GM23338 (cell line): ENCODE data around the gene IGFLR1. TPM values are rescaled to one million over a fixed set of nuclear protein-coding genes. Genes with fewer than 3 reads are reported as not detected.

ENCODE experiments used
- POLR2AphosphoS5 ChIP-seq: IDR thresholded peaks from 2 replicates; pipeline ENCODE4 v1.6.1; 2016; ENCODE audit warnings: antibody characterized with exemption, low read depth
- STAT1 ChIP-seq: IDR thresholded peaks from one replicate; pipeline ENCODE4 v1.6.1; 2016; ENCODE audit warnings: antibody characterized with exemption; ENCODE audit not compliant: unreplicated experiment
- ZNF331 ChIP-seq: fragments of 250-450 bp; sonication (Bioruptor Pico); IDR thresholded peaks from 2 replicates; pipeline ENCODE4 v1.5.0; 2020; ENCODE audit warnings: low read depth, mild to moderate bottlenecking, moderate library complexity
- ZNF462 ChIP-seq: fragments of 250-450 bp; sonication (Bioruptor Pico); IDR thresholded peaks from 2 replicates; pipeline ENCODE4 v1.5.0; 2020; ENCODE audit warnings: mild to moderate bottlenecking, moderate library complexity
- polyA plus RNA-seq: library from polyadenylated mRNA; unstranded; fragments of >200 nt; fragmentation: Nextera tagmentation; extraction: Ambion mirVana; gene quantifications from 2 replicates; pipeline ENCODE4 v1.2.1, GENCODE V29; 2016
- total RNA-seq: library from RNA; depleted of rRNA; stranded (reverse); fragments of >200 nt; shearing (Covaris generic); gene quantifications from 2 replicates; pipeline ENCODE4 v1.2.3, GENCODE V29; 2014
- TF ChIP-seq, protein P1 (sequence below): IDR thresholded peaks from one replicate; pipeline ENCODE4 v1.6.1; 2018; ENCODE audit warnings: antibody characterized with exemption; ENCODE audit not compliant: unreplicated experiment

IGFLR1 gene
- total and polyA plus RNA-seq, 2 experiments from 2014 or later, result 14.4 to 17.8 TPM

DNA sequence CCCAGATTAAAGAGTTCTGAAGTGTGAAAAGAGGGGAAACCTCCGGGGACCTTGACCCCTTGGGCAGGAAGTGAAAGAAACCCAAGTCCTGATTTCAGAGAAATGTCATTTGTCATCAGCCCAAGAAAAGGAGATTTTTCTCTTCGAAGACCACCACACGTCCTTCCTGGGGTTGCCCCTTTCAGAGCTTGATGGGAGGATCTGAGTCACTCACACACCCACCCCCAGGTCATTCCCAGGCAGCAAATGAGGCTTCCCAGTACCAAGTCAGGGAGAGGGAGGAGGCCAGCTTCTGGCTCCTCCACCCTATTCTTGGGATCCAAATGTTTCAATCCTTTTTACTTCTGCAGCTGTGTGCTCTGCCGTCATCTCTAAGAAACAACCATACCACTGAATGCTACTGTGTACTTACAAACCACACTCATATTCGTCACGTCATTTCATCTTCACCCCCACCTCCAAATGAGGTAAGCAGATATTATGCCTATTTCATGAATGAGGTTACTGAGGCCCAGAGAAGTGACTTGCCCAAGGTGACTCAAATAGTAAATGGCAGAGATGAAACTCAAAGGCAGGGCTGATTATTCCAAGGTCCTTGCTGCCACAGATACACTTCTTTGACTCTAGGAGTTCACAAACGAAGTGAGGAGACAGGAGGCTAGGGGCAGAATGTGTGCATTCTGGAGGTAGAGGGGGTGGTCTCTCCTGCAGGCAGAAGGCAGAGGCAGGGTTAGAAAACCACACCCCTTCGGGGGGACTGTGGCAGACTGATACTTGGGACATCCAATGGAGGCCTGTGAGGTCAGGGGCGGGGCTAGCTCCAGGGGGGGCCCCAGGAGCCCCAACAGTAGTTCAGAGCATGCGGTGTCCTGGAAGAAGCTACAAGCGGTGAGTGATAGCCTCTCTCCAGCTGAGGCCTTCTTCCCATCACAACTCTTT, 29.4 kb downstream of the IGFLR1 start (continued):
- no peak for TF ChIP-seq ZNF462
- no peak for TF ChIP-seq STAT1
- TF ChIP-seq, protein P1, sequence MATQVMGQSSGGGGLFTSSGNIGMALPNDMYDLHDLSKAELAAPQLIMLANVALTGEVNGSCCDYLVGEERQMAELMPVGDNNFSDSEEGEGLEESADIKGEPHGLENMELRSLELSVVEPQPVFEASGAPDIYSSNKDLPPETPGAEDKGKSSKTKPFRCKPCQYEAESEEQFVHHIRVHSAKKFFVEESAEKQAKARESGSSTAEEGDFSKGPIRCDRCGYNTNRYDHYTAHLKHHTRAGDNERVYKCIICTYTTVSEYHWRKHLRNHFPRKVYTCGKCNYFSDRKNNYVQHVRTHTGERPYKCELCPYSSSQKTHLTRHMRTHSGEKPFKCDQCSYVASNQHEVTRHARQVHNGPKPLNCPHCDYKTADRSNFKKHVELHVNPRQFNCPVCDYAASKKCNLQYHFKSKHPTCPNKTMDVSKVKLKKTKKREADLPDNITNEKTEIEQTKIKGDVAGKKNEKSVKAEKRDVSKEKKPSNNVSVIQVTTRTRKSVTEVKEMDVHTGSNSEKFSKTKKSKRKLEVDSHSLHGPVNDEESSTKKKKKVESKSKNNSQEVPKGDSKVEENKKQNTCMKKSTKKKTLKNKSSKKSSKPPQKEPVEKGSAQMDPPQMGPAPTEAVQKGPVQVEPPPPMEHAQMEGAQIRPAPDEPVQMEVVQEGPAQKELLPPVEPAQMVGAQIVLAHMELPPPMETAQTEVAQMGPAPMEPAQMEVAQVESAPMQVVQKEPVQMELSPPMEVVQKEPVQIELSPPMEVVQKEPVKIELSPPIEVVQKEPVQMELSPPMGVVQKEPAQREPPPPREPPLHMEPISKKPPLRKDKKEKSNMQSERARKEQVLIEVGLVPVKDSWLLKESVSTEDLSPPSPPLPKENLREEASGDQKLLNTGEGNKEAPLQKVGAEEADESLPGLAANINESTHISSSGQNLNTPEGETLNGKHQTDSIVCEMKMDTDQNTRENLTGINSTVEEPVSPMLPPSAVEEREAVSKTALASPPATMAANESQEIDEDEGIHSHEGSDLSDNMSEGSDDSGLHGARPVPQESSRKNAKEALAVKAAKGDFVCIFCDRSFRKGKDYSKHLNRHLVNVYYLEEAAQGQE, result no peak
- TF ChIP-seq ZNF331 (CRISPR knock-in tag), result no peak
- no peak; the same call in 1 of the 2 replicates for TF ChIP-seq POLR2AphosphoS5
